GM12878 (cell line): ENCODE measurements around the gene EP400. TPM values are rescaled to one million over a fixed set of nuclear protein-coding genes. Genes with fewer than 3 reads are reported as not detected.

Experiments used
- BCL11A ChIP-seq: IDR thresholded peaks from 2 replicates; pipeline ENCODE4 v1.6.1; 2011; ENCODE audit warnings: low read depth, low read length
- FOS ChIP-seq: IDR thresholded peaks from 3 replicates; pipeline ENCODE4 v1.6.1; 2011; ENCODE audit warnings: borderline replicate concordance; ENCODE audit not compliant: insufficient read length; ENCODE audit errors: extremely low read depth
- JUNB ChIP-seq: IDR thresholded peaks from 2 replicates; pipeline ENCODE4 v1.6.1; 2016; ENCODE audit warnings: antibody characterized with exemption, mild to moderate bottlenecking
- NFYB ChIP-seq: IDR thresholded peaks from 2 replicates; pipeline ENCODE4 v1.6.1; 2011; ENCODE audit warnings: low read depth, mild to moderate bottlenecking, low read length, improper control_type of control experiment, moderate library complexity; ENCODE audit not compliant: insufficient read depth
- PAX8 ChIP-seq: fragments of 450-650 bp; IDR thresholded peaks from 2 replicates; pipeline ENCODE4 v1.6.1; 2017; ENCODE audit warnings: mild to moderate bottlenecking, moderate library complexity
- ZNF24 ChIP-seq: fragments of 450-650 bp; IDR thresholded peaks from 2 replicates; pipeline ENCODE4 v1.6.1; 2017; ENCODE audit warnings: antibody characterized with exemption, mild to moderate bottlenecking
- ZNF274 ChIP-seq: IDR thresholded peaks from one replicate; pipeline ENCODE4 v1.8.0; 2011; ENCODE audit not compliant: insufficient read length, insufficient read depth
- polyA plus RNA-seq, 11 experiments: library from polyadenylated mRNA; depleted of rRNA in 4 of 11; unstranded in 6 of 11; stranded (reverse) in 5 of 11; fragments of >200 nt; fragmentation: Nextera tagmentation in 4 of 11; fragmentation: Illumina TruSeq in 1 of 11; extraction: Ambion mirVana in 4 of 11; extraction: Trizol in 1 of 11; gene quantifications; 1 replicate in 1 of 11; 2 replicates in 10 of 11; pipeline versions ENCODE4 v1.2.1 to v1.2.3, GENCODE V29; 2011 to 2016; ENCODE audit warnings: inconsistent platforms in 2 of 11, missing spikeins in 2 of 11, low read depth in 1 of 11
- total RNA-seq, 4 experiments: library from RNA; depleted of rRNA in 3 of 4; stranded (reverse); fragments of >200 nt in 3 of 4; fragmentation: Illumina TruSeq in 1 of 4; extraction: Trizol in 1 of 4; gene quantifications; 2 replicates each; pipeline versions ENCODE4 v1.2.1 to v1.2.3, GENCODE V29; 2013 to 2021
- TF ChIP-seq, protein P1 (sequence below), 3 experiments: IDR thresholded peaks in 2 of 3; conservative IDR thresholded peaks in 1 of 3; 2 replicates each; pipeline ENCODE4 v1.5.1; 2011; ENCODE audit warnings: low read depth in 3 of 3, low read length in 3 of 3, mild to moderate bottlenecking in 3 of 3, control low read depth in 2 of 3, moderate library complexity in 2 of 3, inconsistent platforms in 1 of 3, mixed read lengths in 1 of 3; ENCODE audit not compliant: control insufficient read depth in 2 of 3, insufficient read depth in 1 of 3; ENCODE audit errors: extremely low read depth in 1 of 3
- TF ChIP-seq, protein P2 (sequence below): fragments of 450-650 bp; IDR thresholded peaks from 2 replicates; pipeline ENCODE4 v1.6.1; 2018; ENCODE audit warnings: borderline replicate concordance, mild to moderate bottlenecking; ENCODE audit not compliant: partially characterized antibody
- TF ChIP-seq, protein P3 (sequence below): fragments of 450-650 bp; IDR thresholded peaks from 2 replicates; pipeline ENCODE4 v1.6.1; 2017; ENCODE audit warnings: mild to moderate bottlenecking, moderate library complexity
- TF ChIP-seq, protein P4 (sequence below): fragments of 450-650 bp; IDR thresholded peaks from 2 replicates; pipeline ENCODE4 v1.6.1; 2017; ENCODE audit warnings: mild to moderate bottlenecking
- TF ChIP-seq, protein P5 (sequence below): IDR thresholded peaks from 2 replicates; pipeline ENCODE4 v1.6.1; 2012; ENCODE audit warnings: improper control_type of control experiment, low read depth, low read length; ENCODE audit not compliant: insufficient replicate concordance

Gene EP400
- total and polyA plus RNA-seq, 10 of the 15 experiments (the other 5 are each of a cell fraction or from before 2014, with no cell fraction given) = 3.8 to 44.2 (median 8.4) TPM

DNA sequence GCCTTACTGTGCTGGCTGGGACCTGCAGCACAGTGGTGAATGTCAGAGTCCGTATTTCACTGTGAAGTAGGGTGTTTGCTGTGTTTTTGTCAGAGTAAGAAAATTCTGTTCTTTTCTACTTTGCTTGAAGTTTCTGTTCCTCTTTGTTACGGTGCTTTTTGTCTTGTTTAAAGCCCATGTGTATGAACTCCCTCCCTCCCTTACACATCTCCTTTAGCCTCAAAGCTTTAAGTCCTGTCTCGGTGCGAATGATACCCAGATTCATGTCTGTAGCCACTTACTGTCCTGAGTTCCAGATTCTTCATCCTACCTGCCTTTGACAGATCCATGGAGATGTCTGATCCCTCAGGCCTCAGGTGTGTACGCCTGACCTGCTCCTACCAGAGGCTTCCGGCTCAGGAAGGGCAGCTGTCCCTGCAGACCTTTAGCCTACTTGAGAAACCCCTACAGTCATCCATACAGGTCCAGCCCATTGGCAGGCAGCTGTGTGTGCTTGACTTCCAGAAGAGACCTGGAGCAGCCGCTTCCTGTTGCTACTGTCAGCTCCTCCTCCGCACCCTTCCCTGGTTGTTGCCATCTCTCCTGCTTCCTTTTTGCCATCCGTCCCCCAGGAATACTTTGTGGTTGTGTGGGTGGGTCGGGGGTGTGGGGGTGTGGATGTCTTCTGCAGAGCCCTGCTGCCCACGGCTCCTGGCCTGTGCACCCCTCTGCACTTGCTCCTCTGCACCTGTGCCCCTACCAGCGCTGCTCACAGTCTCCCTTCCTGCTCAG lies 121.5 kb downstream of the EP400 start (continued):
- TF ChIP-seq BCL11A (no peak), NFYB (no peak), ZNF24 (0 out of 2 replicates have a peak, but pooled peaks have one; percentile 12), ZNF274 (no peak), PAX8 (no peak), JUNB (no peak), FOS (no peak)
- TF ChIP-seq, protein P1, sequence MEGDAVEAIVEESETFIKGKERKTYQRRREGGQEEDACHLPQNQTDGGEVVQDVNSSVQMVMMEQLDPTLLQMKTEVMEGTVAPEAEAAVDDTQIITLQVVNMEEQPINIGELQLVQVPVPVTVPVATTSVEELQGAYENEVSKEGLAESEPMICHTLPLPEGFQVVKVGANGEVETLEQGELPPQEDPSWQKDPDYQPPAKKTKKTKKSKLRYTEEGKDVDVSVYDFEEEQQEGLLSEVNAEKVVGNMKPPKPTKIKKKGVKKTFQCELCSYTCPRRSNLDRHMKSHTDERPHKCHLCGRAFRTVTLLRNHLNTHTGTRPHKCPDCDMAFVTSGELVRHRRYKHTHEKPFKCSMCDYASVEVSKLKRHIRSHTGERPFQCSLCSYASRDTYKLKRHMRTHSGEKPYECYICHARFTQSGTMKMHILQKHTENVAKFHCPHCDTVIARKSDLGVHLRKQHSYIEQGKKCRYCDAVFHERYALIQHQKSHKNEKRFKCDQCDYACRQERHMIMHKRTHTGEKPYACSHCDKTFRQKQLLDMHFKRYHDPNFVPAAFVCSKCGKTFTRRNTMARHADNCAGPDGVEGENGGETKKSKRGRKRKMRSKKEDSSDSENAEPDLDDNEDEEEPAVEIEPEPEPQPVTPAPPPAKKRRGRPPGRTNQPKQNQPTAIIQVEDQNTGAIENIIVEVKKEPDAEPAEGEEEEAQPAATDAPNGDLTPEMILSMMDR (IDR thresholded peaks at IDR 0.05 in 2 of 3, conservative IDR thresholded peaks at IDR 0.05 in 1 of 3; ENCODE audit: control insufficient read depth in 2 of 3, extremely low read depth in 1 of 3, insufficient read depth in 1 of 3, low read depth in 3 of 3, low read length in 3 of 3) = no peak
- TF ChIP-seq, protein P2, sequence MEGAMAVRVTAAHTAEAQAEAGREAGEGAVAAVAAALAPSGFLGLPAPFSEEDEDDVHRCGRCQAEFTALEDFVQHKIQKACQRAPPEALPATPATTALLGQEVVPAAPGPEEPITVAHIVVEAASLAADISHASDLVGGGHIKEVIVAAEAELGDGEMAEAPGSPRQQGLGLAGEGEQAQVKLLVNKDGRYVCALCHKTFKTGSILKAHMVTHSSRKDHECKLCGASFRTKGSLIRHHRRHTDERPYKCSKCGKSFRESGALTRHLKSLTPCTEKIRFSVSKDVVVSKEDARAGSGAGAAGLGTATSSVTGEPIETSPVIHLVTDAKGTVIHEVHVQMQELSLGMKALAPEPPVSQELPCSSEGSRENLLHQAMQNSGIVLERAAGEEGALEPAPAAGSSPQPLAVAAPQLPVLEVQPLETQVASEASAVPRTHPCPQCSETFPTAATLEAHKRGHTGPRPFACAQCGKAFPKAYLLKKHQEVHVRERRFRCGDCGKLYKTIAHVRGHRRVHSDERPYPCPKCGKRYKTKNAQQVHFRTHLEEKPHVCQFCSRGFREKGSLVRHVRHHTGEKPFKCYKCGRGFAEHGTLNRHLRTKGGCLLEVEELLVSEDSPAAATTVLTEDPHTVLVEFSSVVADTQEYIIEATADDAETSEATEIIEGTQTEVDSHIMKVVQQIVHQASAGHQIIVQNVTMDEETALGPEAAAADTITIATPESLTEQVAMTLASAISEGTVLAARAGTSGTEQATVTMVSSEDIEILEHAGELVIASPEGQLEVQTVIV = no peak
- TF ChIP-seq, protein P3, sequence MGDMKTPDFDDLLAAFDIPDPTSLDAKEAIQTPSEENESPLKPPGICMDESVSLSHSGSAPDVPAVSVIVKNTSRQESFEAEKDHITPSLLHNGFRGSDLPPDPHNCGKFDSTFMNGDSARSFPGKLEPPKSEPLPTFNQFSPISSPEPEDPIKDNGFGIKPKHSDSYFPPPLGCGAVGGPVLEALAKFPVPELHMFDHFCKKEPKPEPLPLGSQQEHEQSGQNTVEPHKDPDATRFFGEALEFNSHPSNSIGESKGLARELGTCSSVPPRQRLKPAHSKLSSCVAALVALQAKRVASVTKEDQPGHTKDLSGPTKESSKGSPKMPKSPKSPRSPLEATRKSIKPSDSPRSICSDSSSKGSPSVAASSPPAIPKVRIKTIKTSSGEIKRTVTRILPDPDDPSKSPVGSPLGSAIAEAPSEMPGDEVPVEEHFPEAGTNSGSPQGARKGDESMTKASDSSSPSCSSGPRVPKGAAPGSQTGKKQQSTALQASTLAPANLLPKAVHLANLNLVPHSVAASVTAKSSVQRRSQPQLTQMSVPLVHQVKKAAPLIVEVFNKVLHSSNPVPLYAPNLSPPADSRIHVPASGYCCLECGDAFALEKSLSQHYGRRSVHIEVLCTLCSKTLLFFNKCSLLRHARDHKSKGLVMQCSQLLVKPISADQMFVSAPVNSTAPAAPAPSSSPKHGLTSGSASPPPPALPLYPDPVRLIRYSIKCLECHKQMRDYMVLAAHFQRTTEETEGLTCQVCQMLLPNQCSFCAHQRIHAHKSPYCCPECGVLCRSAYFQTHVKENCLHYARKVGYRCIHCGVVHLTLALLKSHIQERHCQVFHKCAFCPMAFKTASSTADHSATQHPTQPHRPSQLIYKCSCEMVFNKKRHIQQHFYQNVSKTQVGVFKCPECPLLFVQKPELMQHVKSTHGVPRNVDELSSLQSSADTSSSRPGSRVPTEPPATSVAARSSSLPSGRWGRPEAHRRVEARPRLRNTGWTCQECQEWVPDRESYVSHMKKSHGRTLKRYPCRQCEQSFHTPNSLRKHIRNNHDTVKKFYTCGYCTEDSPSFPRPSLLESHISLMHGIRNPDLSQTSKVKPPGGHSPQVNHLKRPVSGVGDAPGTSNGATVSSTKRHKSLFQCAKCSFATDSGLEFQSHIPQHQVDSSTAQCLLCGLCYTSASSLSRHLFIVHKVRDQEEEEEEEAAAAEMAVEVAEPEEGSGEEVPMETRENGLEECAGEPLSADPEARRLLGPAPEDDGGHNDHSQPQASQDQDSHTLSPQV = no peak
- TF ChIP-seq, protein P4, sequence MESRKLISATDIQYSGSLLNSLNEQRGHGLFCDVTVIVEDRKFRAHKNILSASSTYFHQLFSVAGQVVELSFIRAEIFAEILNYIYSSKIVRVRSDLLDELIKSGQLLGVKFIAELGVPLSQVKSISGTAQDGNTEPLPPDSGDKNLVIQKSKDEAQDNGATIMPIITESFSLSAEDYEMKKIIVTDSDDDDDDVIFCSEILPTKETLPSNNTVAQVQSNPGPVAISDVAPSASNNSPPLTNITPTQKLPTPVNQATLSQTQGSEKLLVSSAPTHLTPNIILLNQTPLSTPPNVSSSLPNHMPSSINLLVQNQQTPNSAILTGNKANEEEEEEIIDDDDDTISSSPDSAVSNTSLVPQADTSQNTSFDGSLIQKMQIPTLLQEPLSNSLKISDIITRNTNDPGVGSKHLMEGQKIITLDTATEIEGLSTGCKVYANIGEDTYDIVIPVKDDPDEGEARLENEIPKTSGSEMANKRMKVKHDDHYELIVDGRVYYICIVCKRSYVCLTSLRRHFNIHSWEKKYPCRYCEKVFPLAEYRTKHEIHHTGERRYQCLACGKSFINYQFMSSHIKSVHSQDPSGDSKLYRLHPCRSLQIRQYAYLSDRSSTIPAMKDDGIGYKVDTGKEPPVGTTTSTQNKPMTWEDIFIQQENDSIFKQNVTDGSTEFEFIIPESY = no peak
- TF ChIP-seq, protein P5, sequence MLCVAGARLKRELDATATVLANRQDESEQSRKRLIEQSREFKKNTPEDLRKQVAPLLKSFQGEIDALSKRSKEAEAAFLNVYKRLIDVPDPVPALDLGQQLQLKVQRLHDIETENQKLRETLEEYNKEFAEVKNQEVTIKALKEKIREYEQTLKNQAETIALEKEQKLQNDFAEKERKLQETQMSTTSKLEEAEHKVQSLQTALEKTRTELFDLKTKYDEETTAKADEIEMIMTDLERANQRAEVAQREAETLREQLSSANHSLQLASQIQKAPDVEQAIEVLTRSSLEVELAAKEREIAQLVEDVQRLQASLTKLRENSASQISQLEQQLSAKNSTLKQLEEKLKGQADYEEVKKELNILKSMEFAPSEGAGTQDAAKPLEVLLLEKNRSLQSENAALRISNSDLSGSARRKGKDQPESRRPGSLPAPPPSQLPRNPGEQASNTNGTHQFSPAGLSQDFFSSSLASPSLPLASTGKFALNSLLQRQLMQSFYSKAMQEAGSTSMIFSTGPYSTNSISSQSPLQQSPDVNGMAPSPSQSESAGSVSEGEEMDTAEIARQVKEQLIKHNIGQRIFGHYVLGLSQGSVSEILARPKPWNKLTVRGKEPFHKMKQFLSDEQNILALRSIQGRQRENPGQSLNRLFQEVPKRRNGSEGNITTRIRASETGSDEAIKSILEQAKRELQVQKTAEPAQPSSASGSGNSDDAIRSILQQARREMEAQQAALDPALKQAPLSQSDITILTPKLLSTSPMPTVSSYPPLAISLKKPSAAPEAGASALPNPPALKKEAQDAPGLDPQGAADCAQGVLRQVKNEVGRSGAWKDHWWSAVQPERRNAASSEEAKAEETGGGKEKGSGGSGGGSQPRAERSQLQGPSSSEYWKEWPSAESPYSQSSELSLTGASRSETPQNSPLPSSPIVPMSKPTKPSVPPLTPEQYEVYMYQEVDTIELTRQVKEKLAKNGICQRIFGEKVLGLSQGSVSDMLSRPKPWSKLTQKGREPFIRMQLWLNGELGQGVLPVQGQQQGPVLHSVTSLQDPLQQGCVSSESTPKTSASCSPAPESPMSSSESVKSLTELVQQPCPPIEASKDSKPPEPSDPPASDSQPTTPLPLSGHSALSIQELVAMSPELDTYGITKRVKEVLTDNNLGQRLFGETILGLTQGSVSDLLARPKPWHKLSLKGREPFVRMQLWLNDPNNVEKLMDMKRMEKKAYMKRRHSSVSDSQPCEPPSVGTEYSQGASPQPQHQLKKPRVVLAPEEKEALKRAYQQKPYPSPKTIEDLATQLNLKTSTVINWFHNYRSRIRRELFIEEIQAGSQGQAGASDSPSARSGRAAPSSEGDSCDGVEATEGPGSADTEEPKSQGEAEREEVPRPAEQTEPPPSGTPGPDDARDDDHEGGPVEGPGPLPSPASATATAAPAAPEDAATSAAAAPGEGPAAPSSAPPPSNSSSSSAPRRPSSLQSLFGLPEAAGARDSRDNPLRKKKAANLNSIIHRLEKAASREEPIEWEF = no peak
